C4-2B (cell line): ENCODE results near the gene SRL.

Experiments
- H3K27ac ChIP-seq: fragments of 450-650 bp; 2 replicates; pipeline ENCODE4 v1.5.1; 2017
- ZFX ChIP-seq: fragments of 450-650 bp; IDR thresholded peaks from 2 replicates; pipeline ENCODE4 v1.6.1; 2017
- TF ChIP-seq, protein P1 (sequence below): fragments of 450-650 bp; conservative IDR thresholded peaks from 2 replicates; pipeline ENCODE4 v1.5.1; 2017; ENCODE audit warnings: mild to moderate bottlenecking

The SRL gene

GRCh38 chr16:4182581-4183236 lies 59.2 kb downstream of the SRL start:
- TF ChIP-seq ZFX, result no peak
- TF ChIP-seq, protein P1, sequence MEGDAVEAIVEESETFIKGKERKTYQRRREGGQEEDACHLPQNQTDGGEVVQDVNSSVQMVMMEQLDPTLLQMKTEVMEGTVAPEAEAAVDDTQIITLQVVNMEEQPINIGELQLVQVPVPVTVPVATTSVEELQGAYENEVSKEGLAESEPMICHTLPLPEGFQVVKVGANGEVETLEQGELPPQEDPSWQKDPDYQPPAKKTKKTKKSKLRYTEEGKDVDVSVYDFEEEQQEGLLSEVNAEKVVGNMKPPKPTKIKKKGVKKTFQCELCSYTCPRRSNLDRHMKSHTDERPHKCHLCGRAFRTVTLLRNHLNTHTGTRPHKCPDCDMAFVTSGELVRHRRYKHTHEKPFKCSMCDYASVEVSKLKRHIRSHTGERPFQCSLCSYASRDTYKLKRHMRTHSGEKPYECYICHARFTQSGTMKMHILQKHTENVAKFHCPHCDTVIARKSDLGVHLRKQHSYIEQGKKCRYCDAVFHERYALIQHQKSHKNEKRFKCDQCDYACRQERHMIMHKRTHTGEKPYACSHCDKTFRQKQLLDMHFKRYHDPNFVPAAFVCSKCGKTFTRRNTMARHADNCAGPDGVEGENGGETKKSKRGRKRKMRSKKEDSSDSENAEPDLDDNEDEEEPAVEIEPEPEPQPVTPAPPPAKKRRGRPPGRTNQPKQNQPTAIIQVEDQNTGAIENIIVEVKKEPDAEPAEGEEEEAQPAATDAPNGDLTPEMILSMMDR, result no peak
- peak overlapping the region; percentile 100 for H3K27ac ChIP-seq

DNA sequence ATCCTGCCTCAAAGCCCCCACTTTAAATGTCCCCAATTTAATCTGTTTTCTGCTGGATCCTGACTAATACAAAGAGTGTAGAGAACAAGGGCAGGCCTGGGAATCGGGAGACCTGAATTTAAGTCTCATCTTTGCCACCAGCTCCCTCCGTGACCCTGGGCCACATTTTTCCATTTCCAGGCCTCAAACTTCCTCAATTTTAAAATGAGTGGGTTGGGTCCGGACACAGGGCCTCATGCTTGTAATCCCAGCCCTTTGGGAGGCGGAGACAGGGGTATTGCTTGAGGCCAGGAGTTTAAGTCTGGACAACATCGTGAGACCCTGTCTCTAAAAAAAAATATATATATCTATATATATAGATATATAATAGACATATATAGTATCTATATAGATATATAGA lies 61.4 kb downstream of the SRL start:
- H3K27ac ChIP-seq, result no peak overlapping the region
- TF ChIP-seq, protein P1, result no peak
- TF ChIP-seq ZFX, result no peak

GRCh38 chr16:4179763-4180260 lies 62.1 kb downstream of the SRL start:
- TF ChIP-seq, protein P1, result no peak
- TF ChIP-seq ZFX, result no peak
- H3K27ac ChIP-seq, result no peak overlapping the region

GRCh38 chr16:4179020-4179419 lies 62.9 kb downstream of the SRL start:
- TF ChIP-seq, protein P1, result no peak
- no peak for TF ChIP-seq ZFX
- H3K27ac ChIP-seq, result no peak overlapping the region

DNA sequence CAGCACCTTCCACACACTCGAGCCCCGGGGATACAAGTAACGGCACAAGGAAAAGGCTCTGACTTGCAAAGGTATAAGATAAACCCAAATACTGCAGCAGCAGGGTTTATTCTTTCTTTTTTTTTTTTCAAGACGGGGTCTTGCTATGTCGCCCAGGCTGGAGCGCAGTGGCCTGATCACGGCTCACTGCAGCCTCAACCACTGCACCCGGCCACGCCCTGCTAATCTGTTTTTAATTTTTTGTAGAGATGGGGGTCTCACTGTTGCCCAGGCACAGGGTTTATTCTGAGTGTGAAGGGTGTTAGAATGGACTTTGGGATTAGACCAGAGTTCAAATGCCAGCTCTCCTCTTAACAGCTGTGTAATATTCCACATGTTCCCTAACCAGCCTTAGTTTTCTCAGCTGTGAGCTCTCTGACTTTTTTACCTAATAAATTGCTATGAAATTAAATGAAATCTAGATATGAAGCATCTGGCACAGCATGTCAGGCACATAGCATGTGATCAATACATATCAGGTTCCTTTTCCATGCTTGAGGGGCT lies 63.3 kb downstream of the SRL start:
- TF ChIP-seq, protein P1, result no peak
- no peak for TF ChIP-seq ZFX
- no peak overlapping the region for H3K27ac ChIP-seq

DNA sequence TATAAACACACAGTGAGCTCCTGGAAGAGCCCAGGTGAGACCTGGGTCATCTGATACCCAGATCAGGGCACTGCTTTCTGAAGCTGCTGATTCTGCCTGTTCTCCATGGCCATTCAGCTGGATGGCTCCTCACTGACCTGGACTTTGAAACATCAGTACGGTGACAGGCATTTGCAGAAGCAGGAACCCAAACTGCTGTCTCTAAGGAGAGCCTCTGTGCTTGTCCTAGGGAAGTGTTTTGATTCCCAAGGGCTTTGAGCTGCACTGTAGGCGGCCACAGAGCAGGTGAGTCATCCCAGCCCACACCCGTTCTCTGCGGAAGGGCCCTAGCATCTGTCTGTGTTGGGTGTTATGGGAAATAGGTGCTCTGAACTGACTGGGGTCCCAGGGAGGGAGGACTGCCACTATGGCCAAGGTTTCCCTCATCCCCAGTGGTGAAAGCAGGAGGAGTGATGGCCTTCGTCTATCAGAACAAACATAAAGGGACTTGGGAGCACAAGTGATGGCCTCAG lies 64.9 kb downstream of the SRL start:
- no peak overlapping the region for H3K27ac ChIP-seq
- TF ChIP-seq ZFX, result no peak
- TF ChIP-seq, protein P1, result no peak

GRCh38 chr16:4175849-4176248 lies 66.0 kb downstream of the SRL start:
- no peak overlapping the region for H3K27ac ChIP-seq
- TF ChIP-seq, protein P1, result no peak
- no peak for TF ChIP-seq ZFX
